ENCODE data around the gene CCDC102A.

The CCDC102A gene

DNA sequence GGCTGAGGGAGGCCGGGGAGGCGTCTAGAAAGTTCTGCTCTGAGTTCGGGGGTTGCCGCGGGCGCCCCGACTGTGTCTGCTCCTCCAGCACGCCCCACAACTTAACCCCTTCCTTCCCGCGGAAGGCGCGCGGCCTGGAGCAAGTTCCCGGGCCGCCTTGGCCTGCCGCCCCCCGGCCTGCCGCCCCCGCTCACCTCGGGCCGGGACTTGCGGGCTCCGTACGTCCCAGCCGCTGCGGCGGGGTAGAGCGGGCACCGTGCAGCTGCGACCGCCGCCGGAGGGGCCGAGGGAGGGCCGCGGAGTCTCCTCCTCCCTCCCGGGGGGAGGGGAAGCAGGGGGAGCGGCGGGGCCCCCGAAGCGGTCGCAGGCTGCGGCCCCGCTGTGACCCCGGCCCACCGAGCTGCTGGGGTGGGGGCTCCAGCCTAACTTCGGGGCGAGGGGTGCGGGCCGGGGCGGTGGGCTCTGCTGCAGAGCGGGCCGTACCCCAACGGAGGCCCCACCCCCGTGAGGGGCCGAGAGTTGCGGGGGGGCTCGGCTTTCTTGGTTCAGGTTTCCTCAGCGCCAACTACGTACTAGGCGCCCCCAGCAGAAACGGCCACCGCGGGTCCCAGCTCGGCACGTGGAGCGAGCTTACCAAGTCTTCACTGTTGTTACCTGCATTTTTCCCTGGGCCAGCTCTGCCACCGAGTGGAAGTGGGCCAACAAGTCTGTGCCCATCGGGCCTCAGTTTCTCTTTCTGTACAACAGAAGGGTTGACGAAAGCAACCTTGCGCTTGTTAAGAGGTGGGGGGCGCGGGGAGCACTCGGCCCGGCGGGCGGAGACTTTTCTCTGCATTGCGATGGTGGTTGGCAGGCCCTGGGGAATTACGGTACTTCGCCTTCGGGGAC is at the start of gene CCDC102A:
TSS of gene CCDC102A (minus strand) at position 266 of the 888 bp plus-strand sequence. CDS start 7,394 bp downstream, outside the sequence.
- Histone ChIP-seq H3K4me1 (ENCODE audit: insufficient read depth, low read length) (peaks cover 38% of the 10 kb centered on the region), H3K9ac (ENCODE audit: low read depth, low read length) (peak within 1 kb of the TSS; percentile 88), H3K9me3 (ENCODE audit: control insufficient read depth, insufficient read depth, low read length) (no peaks in the 10 kb centered on the region), H3K36me3 (ENCODE audit: insufficient read depth, low read length) (no peaks in the 10 kb centered on the region)

DNA sequence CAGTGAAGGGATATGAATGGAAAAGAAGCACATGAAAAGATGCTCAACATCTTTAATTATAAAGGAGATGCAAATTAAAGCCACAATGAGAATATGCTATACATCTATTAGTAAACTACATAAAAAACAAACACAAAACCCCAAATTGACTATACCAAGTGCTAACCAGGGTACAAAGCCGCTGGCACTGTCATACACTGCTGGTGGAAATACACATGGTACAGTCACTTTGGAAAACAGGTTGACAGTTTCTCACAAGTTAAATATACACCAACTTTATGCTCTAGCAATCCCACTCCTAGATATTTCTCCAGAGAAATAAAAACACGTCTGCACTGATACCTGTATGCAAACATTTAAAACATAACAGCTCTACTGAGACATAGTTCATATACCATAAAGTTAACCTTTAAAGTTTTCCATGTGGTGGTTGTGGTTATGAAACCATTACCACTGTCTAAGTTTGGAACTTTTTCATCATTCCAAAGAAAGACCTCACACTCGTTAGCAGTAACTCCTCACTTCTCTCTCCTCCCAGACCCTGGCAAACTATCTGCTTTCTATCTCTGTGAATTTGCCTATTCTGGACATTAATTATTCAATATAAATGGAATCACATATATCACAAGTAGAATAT is 48.8 kb upstream of the CCDC102A start:
- H3K36me3 ChIP-seq (ENCODE audit: insufficient read depth, low read length) = no peaks in the 10 kb centered on the region
- H3K4me1 ChIP-seq (ENCODE audit: insufficient read depth, low read length) = peaks cover under 1% of the 10 kb centered on the region; the same call in 1 of the 2 replicates
- H3K9ac ChIP-seq (ENCODE audit: low read depth, low read length) = no peak overlapping the region
- H3K9me3 ChIP-seq (ENCODE audit: control insufficient read depth, insufficient read depth, low read length) = peaks cover 7% of the 10 kb centered on the region; the same call in 1 of the 2 replicates

DNA sequence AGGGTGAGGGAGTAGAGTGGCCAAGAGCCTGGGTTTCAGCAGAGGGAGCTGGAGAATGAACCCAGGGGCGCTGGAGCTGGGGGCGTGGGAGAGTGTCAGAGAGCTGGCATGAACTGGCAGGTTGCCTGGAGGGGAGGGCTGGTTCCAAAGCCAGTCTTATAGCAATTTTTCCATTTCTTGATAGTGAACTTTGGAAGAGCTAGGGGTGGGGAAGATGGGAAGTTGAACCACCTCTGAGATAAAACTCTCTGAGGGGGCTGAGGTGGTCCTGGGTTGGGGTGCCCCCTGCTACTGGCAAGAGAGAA is 42.9 kb upstream of the CCDC102A start:
- Histone ChIP-seq H3K36me3 (ENCODE audit: insufficient read depth, low read length) (no peaks in the 10 kb centered on the region), H3K4me1 (ENCODE audit: insufficient read depth, low read length) (no peaks in the 10 kb centered on the region; the same call in 1 of the 2 replicates)

DNA sequence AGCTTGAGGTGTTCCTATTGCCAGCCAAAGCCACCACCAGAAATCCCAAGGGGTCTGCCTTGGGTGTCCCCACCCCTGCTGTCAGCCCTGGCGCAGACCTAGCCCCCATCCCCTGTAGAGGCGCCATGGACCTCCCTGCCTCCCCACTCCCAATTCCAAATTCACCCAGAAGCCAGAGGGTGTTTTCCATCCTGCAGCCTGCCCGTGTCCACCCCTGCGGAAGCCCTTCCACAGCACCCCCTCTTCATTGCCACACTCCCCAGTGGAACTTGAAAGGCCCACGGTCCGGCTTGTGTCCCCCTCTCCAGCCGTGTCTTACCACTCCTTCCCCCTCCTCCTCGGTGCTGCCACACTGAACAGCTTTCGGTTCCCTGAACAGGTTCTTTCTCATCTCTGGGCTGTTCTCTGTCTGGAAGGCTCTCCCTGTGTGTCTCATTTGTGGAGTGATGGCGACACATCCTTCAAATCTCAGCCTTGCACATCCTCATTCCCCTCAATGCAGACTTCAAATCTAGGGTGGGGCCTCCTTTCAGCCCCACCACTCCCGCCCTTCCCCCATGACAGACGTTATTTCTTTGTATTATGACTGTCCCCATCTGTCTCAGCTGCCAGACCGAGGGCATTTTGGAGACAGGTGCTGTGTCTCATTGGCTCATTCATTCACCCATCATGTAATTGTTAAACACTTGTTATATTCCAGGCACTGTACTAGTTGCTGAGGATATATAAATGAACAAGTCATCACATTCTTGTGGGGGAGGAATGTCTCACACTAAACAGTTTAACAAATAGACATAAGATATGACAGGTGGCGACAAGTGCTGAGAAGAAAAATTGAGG is 42.4 kb upstream of the CCDC102A start:
- Histone ChIP-seq H3K36me3 (ENCODE audit: insufficient read depth, low read length) (no peaks in the 10 kb centered on the region), H3K9me3 (ENCODE audit: control insufficient read depth, insufficient read depth, low read length) (no peaks in the 10 kb centered on the region), H3K9ac (ENCODE audit: low read depth, low read length) (no peak overlapping the region), H3K4me1 (ENCODE audit: insufficient read depth, low read length) (no peaks in the 10 kb centered on the region; the same call in 1 of the 2 replicates)

More for the DNA sequence above, 42.9 kb upstream of the CCDC102A start:
- Histone ChIP-seq H3K9ac (ENCODE audit: low read depth, low read length) (no peak overlapping the region), H3K9me3 (ENCODE audit: control insufficient read depth, insufficient read depth, low read length) (no peaks in the 10 kb centered on the region)

DNA sequence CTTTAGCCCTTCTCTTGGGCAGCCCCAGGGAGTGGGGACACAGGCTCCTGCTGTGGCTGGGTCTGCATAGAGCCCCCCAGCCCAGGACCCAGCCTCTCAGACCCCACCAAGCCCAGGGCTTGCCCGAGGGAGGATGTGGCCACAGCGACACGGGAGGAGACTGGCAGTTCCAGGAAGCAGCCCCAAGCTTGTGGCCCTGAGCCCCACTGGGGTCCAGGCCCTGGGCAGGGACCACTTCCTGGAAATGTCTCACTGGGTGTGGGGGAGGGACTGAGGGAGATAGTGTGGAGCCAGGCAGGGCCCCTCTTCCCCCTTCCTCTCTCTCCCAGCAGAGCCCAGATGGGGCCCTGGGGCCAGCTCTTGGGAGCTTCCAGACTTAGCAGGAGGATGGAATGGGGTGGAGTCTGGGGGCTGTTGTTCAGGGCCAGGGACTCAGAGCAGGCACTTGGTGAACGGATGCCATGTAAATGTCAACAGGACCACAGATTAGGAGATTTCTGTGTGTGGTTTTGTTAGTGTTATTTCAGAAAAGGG is 41.4 kb upstream of the CCDC102A start:
- Histone ChIP-seq H3K36me3 (ENCODE audit: insufficient read depth, low read length) (no peaks in the 10 kb centered on the region), H3K9ac (ENCODE audit: low read depth, low read length) (no peak overlapping the region), H3K9me3 (ENCODE audit: control insufficient read depth, insufficient read depth, low read length) (no peaks in the 10 kb centered on the region), H3K4me1 (ENCODE audit: insufficient read depth, low read length) (no peaks in the 10 kb centered on the region; the same call in 1 of the 2 replicates)

DNA sequence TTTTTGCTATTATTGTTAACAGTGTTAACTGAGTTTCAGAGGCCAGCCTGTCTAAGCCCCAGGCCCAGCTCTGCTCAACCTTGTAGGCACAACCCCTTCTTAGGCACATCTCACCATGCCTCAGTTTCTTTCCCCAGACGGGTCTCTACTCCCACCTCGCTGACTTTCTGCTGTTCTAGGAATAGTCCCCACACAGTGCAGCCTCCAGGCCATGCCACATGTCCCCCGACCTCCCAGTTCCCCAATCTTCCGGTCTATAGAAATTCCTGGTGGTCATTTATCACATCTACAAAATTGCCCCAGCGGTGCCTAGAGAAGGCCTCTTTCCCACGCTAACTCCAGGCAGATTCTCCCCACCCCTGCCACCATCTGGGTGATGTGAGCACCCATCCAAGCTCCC is 40.8 kb upstream of the CCDC102A start:
- no peaks in the 10 kb centered on the region for H3K9me3 ChIP-seq (ENCODE audit: control insufficient read depth, insufficient read depth, low read length)
- H3K36me3 ChIP-seq (ENCODE audit: insufficient read depth, low read length) = no peaks in the 10 kb centered on the region
- H3K4me1 ChIP-seq (ENCODE audit: insufficient read depth, low read length) = no peaks in the 10 kb centered on the region; the same call in 1 of the 2 replicates
- H3K9ac ChIP-seq (ENCODE audit: low read depth, low read length) = no peak overlapping the region

DNA sequence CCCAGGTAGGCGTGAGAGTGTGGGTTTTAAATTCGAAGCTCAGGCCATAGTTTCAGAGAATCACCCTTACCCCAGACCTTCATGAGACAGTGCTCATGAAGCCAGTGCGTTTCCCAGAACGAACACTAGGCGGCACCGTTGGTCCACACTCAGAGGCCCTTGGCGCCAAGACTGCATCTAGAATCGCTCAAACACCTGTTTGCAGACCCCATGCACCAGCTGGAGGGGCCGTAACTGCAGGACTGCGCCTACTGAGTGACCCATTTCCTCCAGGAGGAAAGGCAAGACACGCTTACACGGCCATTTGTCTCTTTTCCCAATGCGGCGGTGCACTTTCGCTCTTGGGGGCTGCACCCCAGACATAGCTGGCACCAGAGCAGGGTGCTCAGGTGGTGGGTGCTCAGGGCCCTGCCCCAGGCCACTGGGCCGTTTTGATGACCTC is 40.1 kb upstream of the CCDC102A start:
- no peaks in the 10 kb centered on the region for H3K36me3 ChIP-seq (ENCODE audit: insufficient read depth, low read length)
- H3K9ac ChIP-seq (ENCODE audit: low read depth, low read length) = no peak overlapping the region
- no peaks in the 10 kb centered on the region; the same call in 1 of the 2 replicates for H3K4me1 ChIP-seq (ENCODE audit: insufficient read depth, low read length)

DNA sequence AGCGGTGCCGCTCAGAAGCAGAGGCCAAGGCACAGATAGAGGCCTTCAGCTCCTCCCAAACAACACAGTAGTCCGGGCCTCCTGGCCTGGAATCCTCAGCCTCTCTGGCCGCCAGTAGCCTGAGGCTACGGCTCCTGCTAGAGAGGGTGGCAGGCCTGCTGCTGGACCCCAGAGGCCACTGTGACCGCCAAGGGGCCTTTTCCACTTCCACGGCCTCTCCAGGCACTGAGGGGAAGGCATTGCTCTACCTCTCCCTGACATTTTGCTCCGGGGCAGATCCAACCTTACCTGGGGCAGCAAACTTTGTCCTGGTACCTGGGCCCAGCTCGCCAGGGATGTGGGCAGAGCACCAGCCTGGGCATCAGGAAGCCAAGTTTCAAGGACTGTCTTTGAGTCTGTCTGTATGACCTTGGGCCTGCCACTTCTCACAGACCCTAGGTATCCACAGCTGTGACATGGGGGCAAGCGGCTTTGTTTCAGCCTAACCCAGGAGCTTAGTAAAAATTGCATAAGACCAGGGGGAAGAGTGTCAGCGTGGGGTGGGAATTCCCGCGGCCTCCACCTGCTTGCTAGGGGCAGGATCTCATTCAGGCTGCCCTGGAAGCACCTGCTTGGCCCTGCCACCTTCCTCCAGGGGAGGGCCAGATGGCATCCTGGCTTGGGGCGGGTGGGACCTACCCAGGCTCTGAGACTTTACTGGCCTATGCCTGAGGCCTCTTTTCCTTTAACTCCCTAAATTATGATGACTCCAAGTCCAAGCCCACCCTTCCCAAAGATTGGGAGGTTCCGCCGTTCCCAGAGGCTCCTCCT is 39.3 kb upstream of the CCDC102A start:
- Histone ChIP-seq H3K9ac (ENCODE audit: low read depth, low read length) (no peak overlapping the region), H3K9me3 (ENCODE audit: control insufficient read depth, insufficient read depth, low read length) (no peaks in the 10 kb centered on the region), H3K36me3 (ENCODE audit: insufficient read depth, low read length) (no peaks in the 10 kb centered on the region), H3K4me1 (ENCODE audit: insufficient read depth, low read length) (no peaks in the 10 kb centered on the region; the same call in 1 of the 2 replicates)

More for the DNA sequence above, 40.1 kb upstream of the CCDC102A start:
- no peaks in the 10 kb centered on the region for H3K9me3 ChIP-seq (ENCODE audit: control insufficient read depth, insufficient read depth, low read length)

DNA sequence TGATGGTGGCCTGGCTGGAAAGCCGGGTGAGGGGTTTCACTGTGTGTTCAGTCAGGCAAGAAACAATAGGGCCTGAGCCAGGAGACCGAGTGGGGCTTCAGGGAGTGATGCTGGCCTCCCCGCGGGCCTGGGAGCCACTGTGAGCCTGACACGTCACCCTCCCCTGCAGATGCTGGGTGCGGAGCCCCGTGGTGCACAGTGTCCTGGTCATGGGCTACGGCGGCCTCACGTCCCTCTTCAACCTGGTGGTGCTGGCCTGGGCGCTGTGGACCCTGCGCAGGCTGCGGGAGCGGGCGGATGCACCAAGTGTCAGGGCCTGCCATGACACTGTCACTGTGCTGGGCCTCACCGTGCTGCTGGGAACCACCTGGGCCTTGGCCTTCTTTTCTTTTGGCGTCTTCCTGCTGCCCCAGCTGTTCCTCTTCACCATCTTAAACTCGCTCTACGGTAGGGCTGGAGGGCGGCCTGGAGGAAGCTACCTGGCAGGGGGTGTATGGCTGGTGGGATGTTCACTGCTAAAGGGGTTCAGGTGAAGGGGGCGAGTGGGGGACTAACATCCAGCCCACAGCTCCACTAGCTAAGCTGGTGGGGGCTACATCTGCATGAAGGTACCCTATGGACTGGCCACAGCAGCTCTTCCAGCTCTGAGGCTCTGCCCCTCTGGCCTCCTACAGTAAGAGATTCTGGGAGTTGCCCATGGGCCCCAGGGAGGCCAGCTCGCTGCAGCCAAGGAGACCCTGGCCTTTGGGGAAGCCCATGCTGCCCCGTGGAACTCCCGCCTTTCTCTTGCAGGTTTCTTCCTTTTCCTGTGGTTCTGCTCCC is 38.5 kb upstream of the CCDC102A start:
- Histone ChIP-seq H3K9ac (ENCODE audit: low read depth, low read length) (no peak overlapping the region), H3K4me1 (ENCODE audit: insufficient read depth, low read length) (no peaks in the 10 kb centered on the region; the same call in 1 of the 2 replicates), H3K36me3 (ENCODE audit: insufficient read depth, low read length) (no peaks in the 10 kb centered on the region), H3K9me3 (ENCODE audit: control insufficient read depth, insufficient read depth, low read length) (no peaks in the 10 kb centered on the region)

DNA sequence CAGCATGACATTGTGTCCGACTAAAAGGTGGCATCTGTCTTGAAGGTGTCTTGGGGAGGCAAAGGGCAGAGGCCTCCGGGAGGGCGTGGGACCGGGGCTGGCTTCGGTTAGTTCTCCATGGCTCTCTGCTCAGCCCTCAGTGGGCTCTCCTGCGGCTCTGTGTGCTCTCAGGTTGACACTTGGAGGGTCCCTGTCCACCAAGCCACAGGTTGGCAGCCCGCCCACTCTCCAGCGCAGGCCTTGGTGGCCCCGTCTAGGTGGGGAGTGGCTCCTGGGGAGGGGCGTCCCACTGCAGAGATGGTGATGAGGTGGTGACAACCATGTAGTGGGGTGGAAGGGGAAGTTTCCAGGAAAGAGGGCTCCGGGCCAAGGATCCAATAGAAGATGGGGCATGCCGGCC is 37.7 kb upstream of the CCDC102A start:
- Histone ChIP-seq H3K4me1 (ENCODE audit: insufficient read depth, low read length) (no peaks in the 10 kb centered on the region; the same call in 1 of the 2 replicates), H3K9ac (ENCODE audit: low read depth, low read length) (no peak overlapping the region), H3K9me3 (ENCODE audit: control insufficient read depth, insufficient read depth, low read length) (no peaks in the 10 kb centered on the region), H3K36me3 (ENCODE audit: insufficient read depth, low read length) (no peaks in the 10 kb centered on the region)

DNA sequence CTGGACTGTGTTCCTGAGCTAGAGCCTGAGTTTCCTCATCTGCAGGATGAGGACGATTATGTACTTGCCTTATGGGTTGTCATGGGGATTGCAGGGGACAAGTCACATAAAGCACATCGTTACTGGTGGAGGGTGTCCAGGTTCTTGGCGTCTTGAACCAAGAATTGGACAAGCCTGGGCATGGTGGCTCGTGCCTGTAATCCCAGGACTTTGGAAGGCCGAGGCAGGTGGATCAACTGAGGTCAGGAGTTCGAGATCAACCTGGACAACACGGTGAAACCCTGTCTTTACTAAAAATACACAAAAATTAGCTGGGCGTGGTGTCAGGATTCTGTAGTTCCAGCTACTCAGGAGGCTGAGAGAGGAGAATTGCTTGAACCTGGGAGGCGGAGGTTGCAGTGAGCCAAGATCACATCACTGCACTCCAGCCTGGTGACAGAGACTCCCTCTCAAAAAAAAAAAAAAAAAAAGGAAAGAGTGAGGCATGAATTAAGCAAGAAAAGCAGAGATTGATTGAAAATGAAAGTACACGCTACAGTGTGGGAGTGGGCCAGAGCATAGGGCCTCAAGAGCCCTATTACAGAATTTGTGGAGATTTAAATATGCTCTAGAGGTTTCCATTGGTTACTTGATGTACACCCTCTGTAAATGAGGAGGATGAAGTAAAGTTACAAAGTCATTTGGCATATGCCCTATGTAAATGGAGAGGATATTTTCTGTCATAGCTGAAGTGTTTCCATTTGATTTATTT is 36.8 kb upstream of the CCDC102A start:
- H3K4me1 ChIP-seq (ENCODE audit: insufficient read depth, low read length) = no peaks in the 10 kb centered on the region; the same call in 1 of the 2 replicates
- H3K36me3 ChIP-seq (ENCODE audit: insufficient read depth, low read length) = 0 out of 2 replicates have a peak, but pooled peaks cover 4% of the 10 kb centered on the region
- H3K9ac ChIP-seq (ENCODE audit: low read depth, low read length) = no peak overlapping the region
- no peaks in the 10 kb centered on the region for H3K9me3 ChIP-seq (ENCODE audit: control insufficient read depth, insufficient read depth, low read length)

DNA sequence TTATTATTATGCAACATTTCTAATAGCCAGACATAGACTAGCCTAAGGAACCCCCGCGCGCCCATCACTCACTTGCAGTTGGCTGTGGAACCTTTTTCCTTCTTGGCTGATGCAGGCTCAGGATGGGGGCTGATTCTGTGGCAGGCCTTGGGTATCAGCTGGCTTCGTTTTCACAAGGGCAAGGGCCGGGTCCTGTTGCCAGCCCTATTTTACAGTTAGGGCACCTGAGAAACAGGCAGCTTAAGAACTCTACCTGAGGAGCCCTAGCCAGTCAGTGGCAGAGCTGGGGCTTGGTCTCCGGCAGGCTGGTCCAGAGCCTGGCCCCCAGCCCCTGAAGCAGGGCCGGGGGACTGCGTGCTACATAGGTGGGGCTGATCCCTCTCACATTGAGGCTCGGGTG is 34.7 kb upstream of the CCDC102A start:
- Histone ChIP-seq H3K9me3 (ENCODE audit: control insufficient read depth, insufficient read depth, low read length) (no peaks in the 10 kb centered on the region), H3K36me3 (ENCODE audit: insufficient read depth, low read length) (0 out of 2 replicates have a peak, but pooled peaks cover 4% of the 10 kb centered on the region), H3K9ac (ENCODE audit: low read depth, low read length) (no peak overlapping the region), H3K4me1 (ENCODE audit: insufficient read depth, low read length) (no peaks in the 10 kb centered on the region)
